Fibroblast of villous mesenchyme (primary cell): ENCODE results near the gene DTYMK. TPM values are rescaled to one million over a fixed set of nuclear protein-coding genes. Genes with fewer than 3 reads are reported as not detected.

Source experiments
- DNase-seq: peaks from one replicate; pipeline ENCODE4 v3.0.0-alpha.2; 2010; ENCODE audit warnings: low read depth
- H3K4me3 ChIP-seq: 2 replicates; pipeline ENCODE4 v1.5.1; 2011; ENCODE audit warnings: low read depth, mild to moderate bottlenecking, low read length
- total RNA-seq: library from RNA; depleted of rRNA; stranded (reverse); fragments of >200 nt; gene quantifications from 2 replicates; pipeline ENCODE4 v1.2.3, GENCODE V29; 2012
- TF ChIP-seq, protein P1 (sequence below): IDR thresholded peaks from 2 replicates; pipeline ENCODE4 v1.5.1; 2012; ENCODE audit warnings: low read depth, mild to moderate bottlenecking, low read length; ENCODE audit not compliant: insufficient read depth

The DTYMK gene
- total RNA-seq, 1 donor = 33.2 TPM

DNA sequence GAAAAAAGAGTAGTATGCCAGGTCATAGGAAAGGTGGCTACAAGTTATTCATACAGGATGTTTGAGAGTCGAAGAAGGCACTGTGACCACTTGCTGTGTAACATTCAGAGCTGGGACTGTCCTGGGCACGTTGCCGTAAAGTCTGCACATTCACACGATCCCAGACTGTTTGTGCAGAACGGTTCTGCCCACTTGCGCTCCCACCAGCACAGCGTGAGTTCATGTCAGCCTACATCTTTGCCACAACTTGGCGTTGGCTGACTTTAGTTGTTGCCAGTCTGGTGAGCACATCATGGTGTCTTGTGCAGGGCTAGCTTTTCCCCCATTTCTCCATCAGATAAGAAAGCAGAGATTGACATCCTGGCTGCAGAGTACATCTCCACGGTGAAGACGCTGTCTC lies 22.3 kb upstream of the DTYMK start:
- DNase-seq = no peak
- TF ChIP-seq, protein P1, sequence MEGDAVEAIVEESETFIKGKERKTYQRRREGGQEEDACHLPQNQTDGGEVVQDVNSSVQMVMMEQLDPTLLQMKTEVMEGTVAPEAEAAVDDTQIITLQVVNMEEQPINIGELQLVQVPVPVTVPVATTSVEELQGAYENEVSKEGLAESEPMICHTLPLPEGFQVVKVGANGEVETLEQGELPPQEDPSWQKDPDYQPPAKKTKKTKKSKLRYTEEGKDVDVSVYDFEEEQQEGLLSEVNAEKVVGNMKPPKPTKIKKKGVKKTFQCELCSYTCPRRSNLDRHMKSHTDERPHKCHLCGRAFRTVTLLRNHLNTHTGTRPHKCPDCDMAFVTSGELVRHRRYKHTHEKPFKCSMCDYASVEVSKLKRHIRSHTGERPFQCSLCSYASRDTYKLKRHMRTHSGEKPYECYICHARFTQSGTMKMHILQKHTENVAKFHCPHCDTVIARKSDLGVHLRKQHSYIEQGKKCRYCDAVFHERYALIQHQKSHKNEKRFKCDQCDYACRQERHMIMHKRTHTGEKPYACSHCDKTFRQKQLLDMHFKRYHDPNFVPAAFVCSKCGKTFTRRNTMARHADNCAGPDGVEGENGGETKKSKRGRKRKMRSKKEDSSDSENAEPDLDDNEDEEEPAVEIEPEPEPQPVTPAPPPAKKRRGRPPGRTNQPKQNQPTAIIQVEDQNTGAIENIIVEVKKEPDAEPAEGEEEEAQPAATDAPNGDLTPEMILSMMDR = no peak
- H3K4me3 ChIP-seq = no peak overlapping the region

DNA sequence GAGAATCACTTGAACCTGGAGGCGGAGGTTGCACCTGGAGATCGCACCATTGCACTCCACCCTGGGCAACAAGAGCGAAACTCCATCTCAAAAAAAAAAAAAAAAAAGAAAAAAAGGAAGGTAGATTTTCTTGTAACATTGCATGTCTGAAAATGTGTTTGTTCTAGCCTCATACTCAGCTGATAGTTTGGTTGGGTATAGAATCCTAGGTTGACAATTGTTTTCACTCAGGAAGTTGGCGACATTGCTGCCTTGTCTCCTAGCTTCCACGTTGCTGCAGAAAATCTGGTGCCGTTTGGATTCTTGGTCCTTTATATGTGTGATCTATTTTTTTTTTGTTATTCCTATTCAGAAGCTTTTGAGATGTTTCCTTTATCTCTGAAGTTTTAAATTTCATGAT lies 19.9 kb upstream of the DTYMK start:
- TF ChIP-seq, protein P1 = no peak
- no peak for DNase-seq
- H3K4me3 ChIP-seq = no peak overlapping the region

DNA sequence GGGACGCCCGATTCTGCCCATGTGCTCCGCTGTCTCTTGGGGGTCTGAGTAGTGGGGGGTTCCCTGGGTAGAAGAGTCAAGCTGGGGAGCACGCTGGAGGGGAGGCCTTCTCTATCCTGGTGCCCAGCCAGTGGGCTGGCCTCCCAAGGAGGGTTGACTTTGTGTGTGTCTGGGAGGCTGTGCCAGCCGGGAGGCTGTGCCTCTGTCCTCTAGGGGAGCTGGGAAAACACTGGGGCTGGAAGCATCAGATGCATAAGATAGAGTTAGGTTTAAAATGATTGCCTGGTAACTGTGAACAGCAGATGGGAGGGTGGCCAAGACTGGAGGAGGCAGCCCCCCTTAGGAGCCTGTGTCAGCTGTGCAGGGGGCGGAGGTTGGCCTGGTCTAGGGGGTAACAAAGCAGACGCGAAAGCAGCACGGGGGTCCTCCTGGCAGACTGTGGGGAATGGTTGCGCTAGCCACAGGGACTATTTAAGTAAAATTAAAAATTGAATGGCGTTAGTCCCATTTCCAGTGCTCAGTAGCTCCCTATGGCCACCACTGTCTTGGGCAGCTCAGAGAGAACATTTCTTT lies 16.5 kb upstream of the DTYMK start:
- H3K4me3 ChIP-seq = peak overlapping the region; percentile 83
- TF ChIP-seq, protein P1 = no peak
- no peak for DNase-seq

DNA sequence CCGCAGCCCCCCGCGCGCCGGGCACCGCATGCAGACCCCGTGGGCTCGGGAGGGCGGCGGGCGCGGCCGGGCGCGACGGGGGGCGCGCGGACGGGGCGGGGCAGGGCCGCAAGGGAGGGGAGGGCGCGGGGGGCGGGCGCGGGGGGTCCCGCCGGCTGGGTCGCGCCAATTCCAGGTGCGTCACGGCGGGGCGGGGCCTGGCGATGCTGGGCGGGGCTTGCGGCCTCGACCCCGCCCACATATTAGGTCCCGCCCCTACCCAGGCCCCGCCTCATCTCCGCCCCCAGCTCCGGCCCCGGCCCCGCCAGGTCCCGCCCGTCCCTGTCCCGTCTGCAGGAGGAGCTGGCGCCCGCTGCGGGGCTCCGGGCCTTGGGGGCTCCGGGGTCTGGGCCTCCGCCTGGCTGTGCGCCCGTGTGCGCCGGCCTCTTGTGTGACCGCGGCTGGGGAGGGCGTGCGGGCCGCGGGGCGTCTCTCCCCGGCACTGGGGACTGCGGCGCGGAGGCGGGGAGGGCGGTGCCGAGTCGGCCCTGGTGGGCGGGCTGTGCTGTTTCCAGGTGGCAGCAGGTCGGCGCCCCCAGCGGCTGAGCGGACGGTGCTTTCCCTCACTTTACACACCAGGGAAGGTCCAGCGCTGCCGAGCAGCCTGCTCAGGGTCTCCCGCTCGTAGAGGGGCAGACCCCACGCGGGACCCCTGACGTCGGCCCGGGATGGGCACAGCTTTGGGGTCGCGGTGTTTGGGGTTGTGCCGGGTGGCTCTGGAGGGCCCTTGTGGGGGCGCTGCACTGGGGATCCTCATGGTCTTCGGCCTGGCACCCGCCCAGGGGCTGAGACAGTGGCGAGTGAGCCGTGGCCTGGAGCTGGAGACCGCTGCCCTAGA lies 15.8 kb upstream of the DTYMK start:
- peak overlapping the region; percentile 83 for H3K4me3 ChIP-seq
- TF ChIP-seq, protein P1 = peak; percentile 26
- DNase-seq = peak; percentile 86

DNA sequence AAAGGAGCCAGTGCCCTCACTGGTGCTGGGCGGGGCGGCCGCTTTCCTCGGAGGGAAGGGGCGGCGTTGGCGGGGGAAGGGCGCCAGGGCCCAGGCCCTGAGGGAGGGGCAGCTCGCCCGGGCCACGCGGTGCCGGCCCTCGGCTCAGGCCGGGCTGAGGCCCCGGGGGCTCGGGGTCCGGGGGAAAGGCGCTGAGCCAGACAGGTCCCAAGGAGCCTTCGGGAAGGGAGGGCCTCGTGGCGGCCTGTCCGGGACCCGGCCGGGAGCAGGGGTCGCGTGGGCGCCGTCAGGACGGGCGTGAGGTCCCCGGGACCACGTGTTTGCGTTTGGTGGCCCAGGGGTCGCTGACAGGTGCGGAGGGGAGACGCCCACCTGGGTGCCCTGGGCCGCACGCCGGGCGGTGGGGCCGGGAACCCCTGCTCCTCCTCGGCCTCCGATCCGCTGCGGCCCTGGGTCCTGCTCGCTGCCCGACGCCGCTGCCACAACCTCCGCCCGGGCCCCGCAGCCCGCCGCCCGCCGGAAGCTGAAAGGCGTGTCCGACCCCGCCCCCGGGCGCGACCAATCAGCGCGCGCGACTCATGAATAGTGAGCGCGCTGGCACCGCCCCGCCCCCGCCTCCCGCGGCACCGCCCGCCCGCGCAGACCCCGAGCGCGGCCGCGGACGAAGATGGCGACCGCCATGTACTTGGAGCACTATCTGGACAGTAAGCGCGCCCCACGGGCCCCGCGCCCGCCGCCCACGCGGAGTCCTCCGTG lies 15.0 kb upstream of the DTYMK start, which contains the start of gene ING5:
TSS of gene ING5 (plus strand) at position 641 of the 756 bp plus-strand sequence. CDS start at position 668, 27 bp downstream.
- TF ChIP-seq, protein P1 = no peak
- peak; percentile 92 for DNase-seq
- peak within 1 kb of the TSS; percentile 83 for H3K4me3 ChIP-seq

DNA sequence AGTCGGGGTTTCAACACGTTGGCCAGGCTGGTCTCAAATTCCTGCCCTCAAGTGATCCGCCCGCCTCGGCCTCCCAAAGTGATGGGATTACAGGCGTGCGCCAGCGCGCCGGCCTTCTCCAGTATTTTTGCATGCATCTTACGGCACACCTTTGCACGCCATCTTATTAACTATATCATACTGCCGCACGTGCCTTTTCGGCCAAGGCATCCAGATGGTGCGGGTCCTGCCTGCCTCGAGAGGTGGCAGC lies 14.5 kb upstream of the DTYMK start:
- no peak for DNase-seq
- TF ChIP-seq, protein P1 = peak; percentile 39
- H3K4me3 ChIP-seq = peak overlapping the region; percentile 76
